HepG2 (cell line): ENCODE measurements around the gene ZFPM1. TPM values are rescaled to one million over a fixed set of nuclear protein-coding genes. Genes with fewer than 3 reads are reported as not detected.

Source experiments
- ATAC-seq: fragments of 200-7000 bp; cut with Tn5 transposase; 3 replicates; pipeline ENCODE4 v1.9.1; 2020; ENCODE audit warnings: mild to moderate bottlenecking, moderate library complexity
- BruUV-seq: library from RNA; stranded (reverse); fragments of 400-500 nt; replicated peaks from 2 replicates; lab custom pipeline; 2021; lab: Mats Ljungman, UMichigan
- CTCF ChIA-PET: fragments of 300-600 bp; formaldehyde crosslinking; extraction: SDS; loops from one replicate; lab custom pipeline; 2021; ENCODE audit warnings: low total read pairs, inconsistent platforms, low intra/inter-chr PET ratio; lab: Yijun Ruan, JAX
- POLR2A ChIA-PET: fragments of 350-600 bp; sonication (Branson Sonifier 250); formaldehyde crosslinking; loops from one replicate; lab custom pipeline; 2020; ENCODE audit warnings: antibody characterized with exemption, inconsistent platforms; lab: Yijun Ruan, JAX
- DNase-seq: peaks from one replicate; pipeline ENCODE4 v3.0.0-alpha.2; 2015; ENCODE audit warnings: low spot score
- FAIRE-seq: peaks from 3 replicates; lab custom pipeline; 2011; peaks lifted over from hg19 to GRCh38; lab: Jason Lieb, UNC
- H2AFZ ChIP-seq: one replicate; pipeline ENCODE4 v1.6.1; 2011; ENCODE audit warnings: low read length, inconsistent platforms
- H3K27ac ChIP-seq: fragments of 300-600 bp; 3 replicates; pipeline ENCODE4 v1.8.0; 2011; ENCODE audit warnings: mixed run types, mild to moderate bottlenecking, mixed read lengths, low read length, inconsistent platforms; ENCODE audit not compliant: insufficient read depth; ENCODE audit errors: extremely low read length
- H3K27me3 ChIP-seq, 2 experiments: fragments of 200-600 bp in 1 of 2; 2 replicates in 1 of 2; 3 replicates in 1 of 2; pipeline versions ENCODE4 v1.6.0 to v1.8.0; 2011; ENCODE audit warnings: low read length in 2 of 2, mild to moderate bottlenecking in 2 of 2, moderate library complexity in 2 of 2, inconsistent platforms in 1 of 2; ENCODE audit not compliant: insufficient read depth in 2 of 2, control insufficient read depth in 1 of 2
- H3K36me3 ChIP-seq, 2 experiments: fragments of 200-600 bp in 1 of 2; replicated peaks in 1 of 2; 2 replicates in 1 of 2; 3 replicates in 1 of 2; pipeline versions ENCODE4 v1.5.1 to v1.8.0; 2011; ENCODE audit warnings: low read length in 2 of 2, inconsistent platforms in 1 of 2; ENCODE audit not compliant: insufficient read depth in 2 of 2, control insufficient read depth in 1 of 2
- H3K4me1 ChIP-seq: 2 replicates; pipeline ENCODE4 v1.5.1; 2012; ENCODE audit warnings: low read length, inconsistent platforms; ENCODE audit not compliant: insufficient read depth
- H3K4me2 ChIP-seq: 2 replicates; pipeline ENCODE4 v1.6.0; 2011; ENCODE audit warnings: low read depth, low read length, inconsistent platforms
- H3K4me3 ChIP-seq, 3 experiments: fragments of 200-600 bp in 1 of 3; sonication (generic), shearing (Covaris generic) in 1 of 3; replicated peaks in 1 of 3; 2 replicates each; pipeline ENCODE4 v1.5.1; 2011 to 2016; ENCODE audit warnings: low read length in 3 of 3, inconsistent platforms in 2 of 3, low read depth in 2 of 3, mild to moderate bottlenecking in 2 of 3, control low read depth in 1 of 3, mixed read lengths in 1 of 3; ENCODE audit not compliant: insufficient read depth in 1 of 3
- H3K79me2 ChIP-seq: one replicate; pipeline ENCODE4 v1.6.1; 2011; ENCODE audit warnings: low read length, inconsistent platforms; ENCODE audit not compliant: insufficient read depth
- H3K9ac ChIP-seq: 2 replicates; pipeline ENCODE4 v1.6.0; 2011; ENCODE audit warnings: mild to moderate bottlenecking, low read depth, low read length, inconsistent platforms; ENCODE audit not compliant: insufficient read depth
- H3K9me3 ChIP-seq: 2 replicates; pipeline ENCODE4 v1.5.1; 2012; ENCODE audit warnings: mild to moderate bottlenecking, low read length
- H4K20me1 ChIP-seq: 2 replicates; pipeline ENCODE4 v1.6.0; 2011; ENCODE audit warnings: inconsistent platforms, mild to moderate bottlenecking, low read length, moderate library complexity; ENCODE audit not compliant: insufficient read depth
- ARNTL ChIP-seq: sonication (generic); formaldehyde crosslinking; IDR thresholded peaks from 2 replicates; pipeline ENCODE4 v1.4.0; 2020; ENCODE audit warnings: mild to moderate bottlenecking, missing genetic modification reagents
- CC2D1A ChIP-seq: sonication (generic); formaldehyde crosslinking; IDR thresholded peaks from 2 replicates; pipeline ENCODE4 v1.8.1; 2023; ENCODE audit warnings: mild to moderate bottlenecking, missing genetic modification reagents
- ESRRA ChIP-seq: sonication (generic); formaldehyde crosslinking; IDR thresholded peaks from 2 replicates; pipeline ENCODE4 v1.5.1; 2020; ENCODE audit warnings: mild to moderate bottlenecking, low read depth, missing genetic modification reagents
- JDP2 ChIP-seq: sonication (generic); formaldehyde crosslinking; IDR thresholded peaks from 2 replicates; pipeline ENCODE4 v1.8.1; 2022; ENCODE audit warnings: missing genetic modification reagents, borderline replicate concordance
- MAFK ChIP-seq, 2 experiments: IDR thresholded peaks in 1 of 2; conservative IDR thresholded peaks in 1 of 2; 2 replicates each; pipeline ENCODE4 v1.6.1; 2011; ENCODE audit warnings: improper control_type of control experiment in 2 of 2, low read length in 2 of 2
- POGK ChIP-seq: sonication (generic); formaldehyde crosslinking; conservative IDR thresholded peaks from 2 replicates; pipeline ENCODE4 v1.8.0; 2022; ENCODE audit warnings: mild to moderate bottlenecking, moderate library complexity, missing genetic modification reagents
- SMARCE1 ChIP-seq: fragments of 450-650 bp; IDR thresholded peaks from 2 replicates; pipeline ENCODE4 v1.6.1; 2017; ENCODE audit warnings: borderline replicate concordance
- TFDP2 ChIP-seq: sonication (generic); formaldehyde crosslinking; IDR thresholded peaks from 2 replicates; pipeline ENCODE4 v1.4.0; 2020; ENCODE audit warnings: missing genetic modification reagents
- TRIM24 ChIP-seq: sonication (generic); formaldehyde crosslinking; IDR thresholded peaks from 2 replicates; pipeline ENCODE4 v1.8.0; 2022; ENCODE audit warnings: mild to moderate bottlenecking, missing genetic modification reagents
- ZBTB44 ChIP-seq: sonication (generic); formaldehyde crosslinking; IDR thresholded peaks from 2 replicates; pipeline ENCODE4 v1.4.0; 2020; ENCODE audit warnings: missing genetic modification reagents
- ZNF3 ChIP-seq: IDR thresholded peaks from 2 replicates; pipeline ENCODE4 v1.7.0; 2017; ENCODE audit warnings: inconsistent platforms
- ZNF572 ChIP-seq: sonication (generic); formaldehyde crosslinking; IDR thresholded peaks from 2 replicates; pipeline ENCODE4 v1.5.1; 2020; ENCODE audit warnings: mild to moderate bottlenecking, missing genetic modification reagents
- ZNF574 ChIP-seq: sonication (generic); formaldehyde crosslinking; IDR thresholded peaks from 2 replicates; pipeline ENCODE4 v1.4.0; 2020; ENCODE audit warnings: missing genetic modification reagents
- ZNF709 ChIP-seq: sonication (generic); formaldehyde crosslinking; IDR thresholded peaks from 2 replicates; pipeline ENCODE4 v1.5.0; 2020; ENCODE audit warnings: mild to moderate bottlenecking, missing genetic modification reagents
- ZSCAN30 ChIP-seq: sonication (generic); formaldehyde crosslinking; IDR thresholded peaks from 2 replicates; pipeline ENCODE4 v1.5.0; 2020; ENCODE audit warnings: mild to moderate bottlenecking, missing genetic modification reagents
- ZSCAN31 ChIP-seq: sonication (generic); formaldehyde crosslinking; IDR thresholded peaks from 2 replicates; pipeline ENCODE4 v1.5.0; 2020; ENCODE audit warnings: low read depth, mild to moderate bottlenecking, missing genetic modification reagents
- WGBS: methylation state at CpG from one replicate; pipeline ENCODE4 v1.1.6; 2017; ENCODE audit warnings: low lambda C conversion rate; 5-methylcytosine and 5-hydroxymethylcytosine counted together
- in situ Hi-C: cut with HindIII; loops from 2 replicates; pipeline ENCODE4 v1.10.0; 2017; ENCODE audit warnings: low pct_unique_long_range_greater_than_20kb; ENCODE audit not compliant: extremely low pct_ligation_motif_present
- intact Hi-C: fragments of 100-400 bp; cut with micrococcal nuclease; formaldehyde crosslinking; loops from one replicate; pipeline ENCODE4 v1.10.0; 2022; ENCODE audit not compliant: unreplicated experiment
- polyA plus RNA-seq, 8 experiments: library from polyadenylated mRNA; depleted of rRNA in 3 of 8; stranded (reverse) in 7 of 8; unstranded in 1 of 8; fragments of >200 nt; fragmentation: Illumina TruSeq in 4 of 8; extraction: Trizol in 4 of 8; gene quantifications; 2 replicates each; pipeline versions ENCODE4 v1.2.1 to v1.2.3, GENCODE V29; 2011 to 2016; ENCODE audit warnings: low read depth in 4 of 8, missing spikeins in 1 of 8, mixed read lengths in 1 of 8; ENCODE audit not compliant: insufficient read depth in 1 of 8
- total RNA-seq, 5 experiments: library from RNA; depleted of rRNA; stranded (reverse); fragments of >200 nt; fragmentation: Illumina TruSeq; extraction: Trizol; gene quantifications; 2 replicates each; pipeline ENCODE4 v1.2.3, GENCODE V29; 2016; ENCODE audit warnings: low read depth in 1 of 5

The ZFPM1 gene
- total and polyA plus RNA-seq, 2 of the 13 experiments (the other 11 are each of a cell fraction or from before 2014, with no cell fraction given): 1.3 to 3.8 TPM

- H3K4me2 ChIP-seq: peak within 1 kb of the TSS; percentile 99
- ATAC-seq: peak; percentile 83
- no peak within 1 kb of the TSS for H2AFZ ChIP-seq
- FAIRE-seq: peak; percentile 55
- ChIA-PET CTCF (no interaction called here), POLR2A (interaction anchor here (0.7 to 1.8 kb wide), 23 partner anchors 8 to 804 kb away, joined by 3 to 16 read pairs (median 5); partner anchors contain the start of genes BANP, KLHDC4, MVD and ZFPM1)
- peak; percentile 91 for DNase-seq
- H3K79me2 ChIP-seq: peaks cover 39% of the 10 kb centered on the region
- H3K27me3 ChIP-seq: no peaks in the 10 kb centered on the region; a peak in 1 of 5 replicates
- peak within 1 kb of the TSS; percentile 92 to 100 (median 93) for H3K4me3 ChIP-seq
- 2% methylated on average over 31 of the region's 90 CpGs for WGBS
- H4K20me1 ChIP-seq: peaks cover 18% of the 10 kb centered on the region
- H3K9ac ChIP-seq: peak within 1 kb of the TSS; percentile 89
- no peaks in the 10 kb centered on the region for H3K9me3 ChIP-seq
- intact Hi-C loops (no loop called here), in situ Hi-C loops (no loop called here)
- H3K36me3 ChIP-seq: peaks cover 4 to 29% of the 10 kb centered on the region in 2 experiments
- H3K4me1 ChIP-seq: peaks cover 28% of the 10 kb centered on the region
- peak within 1 kb of the TSS; percentile 73 for H3K27ac ChIP-seq
- no TSS peak for BruUV-seq
- TF ChIP-seq ZSCAN31 (CRISPR knock-in tag): 0 out of 2 replicates have a peak, but pooled peaks have one; percentile 66
- peak; percentile 95 for TF ChIP-seq ZNF574 (CRISPR knock-in tag)
- peak in 1 of 2 experiments; percentile 25; a peak in 1 of 4 replicates for TF ChIP-seq MAFK (conservative IDR thresholded peaks at IDR 0.05 in 1 of 2, IDR thresholded peaks at IDR 0.05 in 1 of 2; ENCODE audit: low read length in 2 of 2)
- no peak for TF ChIP-seq ZNF3 (CRISPR knock-in tag)
- TF ChIP-seq ESRRA: peak; percentile 65
- peak; percentile 85; the same call in 1 of the 2 replicates for TF ChIP-seq POGK
- TF ChIP-seq SMARCE1: no peak
- no peak; the same call in 1 of the 2 replicates for TF ChIP-seq JDP2 (CRISPR knock-in tag)
- TF ChIP-seq CC2D1A (CRISPR knock-in tag): no peak
- TF ChIP-seq ZNF709: peak; percentile 72; the same call in 1 of the 2 replicates
- 0 out of 2 replicates have a peak, but pooled peaks have one; percentile 46 for TF ChIP-seq ARNTL (CRISPR knock-in tag)
- TF ChIP-seq TRIM24 (CRISPR knock-in tag): no peak
- TF ChIP-seq ZBTB44 (CRISPR knock-in tag): peak; percentile 33; the same call in 1 of the 2 replicates
- TF ChIP-seq TFDP2 (CRISPR knock-in tag): peak; percentile 78
- TF ChIP-seq ZNF572 (CRISPR knock-in tag): no peak
- no peak for TF ChIP-seq ZSCAN30 (CRISPR knock-in tag)
Measured at GRCh38 chr16:88569985-88570690, 117.1 kb downstream of the ZFPM1 start, which contains the start of gene ZC3H18. Gene ZC3H18, plus strand, starts transcription at chr16:88570403. Its CDS starts 6,721 bp downstream, at chr16:88577124.
